C4-2B (cell line): ENCODE measurements around the gene PCDHGA1.

ENCODE experiments used
- H3K27ac ChIP-seq: fragments of 450-650 bp; 2 replicates; pipeline ENCODE4 v1.5.1; 2017
- ZFX ChIP-seq: fragments of 450-650 bp; IDR thresholded peaks from 2 replicates; pipeline ENCODE4 v1.6.1; 2017
- TF ChIP-seq, protein P1 (sequence below): fragments of 450-650 bp; conservative IDR thresholded peaks from 2 replicates; pipeline ENCODE4 v1.5.1; 2017; ENCODE audit warnings: mild to moderate bottlenecking

The PCDHGA1 gene

DNA sequence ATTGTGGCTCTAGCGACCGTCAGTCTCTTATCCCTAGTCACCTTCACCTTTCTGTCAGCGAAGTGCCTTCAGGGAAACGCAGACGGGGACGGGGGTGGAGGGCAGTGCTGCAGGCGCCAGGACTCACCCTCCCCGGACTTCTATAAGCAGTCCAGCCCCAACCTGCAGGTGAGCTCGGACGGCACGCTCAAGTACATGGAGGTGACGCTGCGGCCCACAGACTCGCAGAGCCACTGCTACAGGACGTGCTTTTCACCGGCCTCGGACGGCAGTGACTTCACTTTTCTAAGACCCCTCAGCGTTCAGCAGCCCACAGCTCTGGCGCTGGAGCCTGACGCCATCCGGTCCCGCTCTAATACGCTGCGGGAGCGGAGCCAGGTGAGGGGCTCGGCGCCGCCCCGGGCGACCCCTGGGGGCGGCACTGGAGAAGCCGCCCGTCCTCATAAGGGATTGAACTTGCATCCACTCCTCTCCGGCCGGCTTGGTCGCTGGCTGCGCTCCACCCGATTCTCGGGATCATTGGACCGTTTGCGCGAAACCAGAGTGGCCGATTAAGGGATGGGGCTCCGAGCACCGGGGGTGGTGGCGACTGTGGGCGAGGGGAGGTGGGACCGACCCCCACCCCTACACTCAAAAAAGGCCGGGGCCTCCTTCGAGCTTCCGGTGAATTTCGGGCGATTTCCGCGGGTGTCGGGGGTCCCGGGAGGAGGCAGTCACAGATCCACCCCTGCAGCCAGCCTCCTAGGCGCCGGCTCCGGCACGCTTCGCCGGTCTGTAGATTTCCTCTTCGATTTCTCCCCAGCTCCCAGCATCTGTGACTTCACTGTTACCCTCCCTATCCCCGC, 161.2 kb downstream of the PCDHGA1 start:
- TF ChIP-seq ZFX: no peak
- TF ChIP-seq, protein P1, sequence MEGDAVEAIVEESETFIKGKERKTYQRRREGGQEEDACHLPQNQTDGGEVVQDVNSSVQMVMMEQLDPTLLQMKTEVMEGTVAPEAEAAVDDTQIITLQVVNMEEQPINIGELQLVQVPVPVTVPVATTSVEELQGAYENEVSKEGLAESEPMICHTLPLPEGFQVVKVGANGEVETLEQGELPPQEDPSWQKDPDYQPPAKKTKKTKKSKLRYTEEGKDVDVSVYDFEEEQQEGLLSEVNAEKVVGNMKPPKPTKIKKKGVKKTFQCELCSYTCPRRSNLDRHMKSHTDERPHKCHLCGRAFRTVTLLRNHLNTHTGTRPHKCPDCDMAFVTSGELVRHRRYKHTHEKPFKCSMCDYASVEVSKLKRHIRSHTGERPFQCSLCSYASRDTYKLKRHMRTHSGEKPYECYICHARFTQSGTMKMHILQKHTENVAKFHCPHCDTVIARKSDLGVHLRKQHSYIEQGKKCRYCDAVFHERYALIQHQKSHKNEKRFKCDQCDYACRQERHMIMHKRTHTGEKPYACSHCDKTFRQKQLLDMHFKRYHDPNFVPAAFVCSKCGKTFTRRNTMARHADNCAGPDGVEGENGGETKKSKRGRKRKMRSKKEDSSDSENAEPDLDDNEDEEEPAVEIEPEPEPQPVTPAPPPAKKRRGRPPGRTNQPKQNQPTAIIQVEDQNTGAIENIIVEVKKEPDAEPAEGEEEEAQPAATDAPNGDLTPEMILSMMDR: no peak
- no peak overlapping the region for H3K27ac ChIP-seq

DNA sequence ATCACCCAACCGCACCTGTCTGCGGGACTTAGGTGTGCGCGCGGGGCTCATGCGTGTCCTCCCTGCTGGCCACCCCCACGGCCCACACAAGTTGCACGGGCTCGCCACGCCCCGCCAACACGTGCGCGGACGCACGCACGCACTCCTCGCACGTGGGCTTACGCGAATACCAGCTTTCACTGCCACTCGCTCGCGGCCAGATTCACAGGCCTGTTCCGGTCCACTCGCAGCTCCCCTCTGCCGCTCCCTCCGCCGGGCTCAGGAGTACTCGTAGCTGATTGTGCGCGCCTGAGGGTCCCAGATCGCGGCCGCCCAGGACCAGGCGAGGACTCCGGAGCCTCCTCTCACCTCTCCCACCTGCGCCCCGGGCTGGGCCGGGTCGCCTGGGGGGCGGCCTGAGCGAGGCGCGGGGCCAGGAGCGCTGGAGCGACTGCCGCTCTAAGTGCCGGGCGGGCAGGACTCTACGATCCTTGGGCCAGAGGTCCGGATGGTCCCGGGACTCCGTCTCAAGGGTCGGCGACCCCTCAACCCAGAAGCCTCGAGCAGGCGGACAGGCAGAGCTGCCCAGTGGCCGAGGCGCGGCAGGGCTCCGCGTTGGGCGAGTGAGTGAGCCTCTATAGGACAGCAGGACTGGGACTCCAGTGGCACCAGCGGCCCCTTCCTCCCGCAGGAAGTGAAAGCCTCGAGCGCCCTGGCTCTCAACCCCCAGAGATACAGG, 162.0 kb downstream of the PCDHGA1 start:
- H3K27ac ChIP-seq: no peak overlapping the region
- no peak for TF ChIP-seq ZFX
- TF ChIP-seq, protein P1: no peak

DNA sequence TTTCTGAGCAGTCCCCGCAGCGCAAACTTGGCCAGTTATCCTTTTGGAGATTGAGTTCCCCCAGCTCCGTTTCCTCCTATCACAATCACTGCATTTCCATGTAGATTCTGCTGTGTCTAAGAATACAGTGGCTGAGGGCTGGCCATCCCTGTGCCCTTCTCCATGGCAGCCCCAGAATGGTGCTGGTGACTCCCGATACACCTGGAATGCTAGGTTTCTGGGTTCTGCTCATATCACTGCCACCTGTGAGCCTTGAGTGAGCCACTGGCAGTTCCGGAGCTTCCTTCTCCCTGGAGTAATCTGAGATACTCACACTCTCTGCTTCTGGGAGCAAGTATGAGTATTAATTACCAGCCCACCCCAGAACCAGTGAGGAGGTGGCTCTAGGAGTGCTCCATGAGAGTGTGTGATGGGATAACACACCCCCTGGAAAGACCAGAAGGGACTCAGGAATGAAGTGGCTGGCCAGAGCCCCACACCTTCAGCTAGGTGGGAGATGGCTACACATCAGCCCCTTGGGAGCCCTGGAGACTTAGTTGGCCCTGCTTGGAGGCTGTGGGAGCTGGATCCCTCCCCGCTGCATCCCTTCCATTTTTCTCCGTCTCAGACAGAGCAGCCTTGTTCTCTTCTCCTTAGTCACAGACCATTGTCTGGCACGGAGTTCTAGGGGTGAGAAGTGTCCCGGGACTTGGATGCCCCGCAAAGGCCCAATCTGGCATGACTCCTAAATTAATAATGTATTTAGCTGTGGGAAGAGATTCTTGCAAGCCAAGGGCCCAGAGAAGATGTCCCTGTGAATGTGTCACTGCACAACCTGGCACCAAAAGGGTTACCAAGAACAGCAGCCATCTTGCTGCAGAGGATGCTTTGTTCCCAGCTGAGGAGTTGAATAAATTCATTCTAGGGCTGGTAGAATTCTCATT, 163.4 kb downstream of the PCDHGA1 start:
- TF ChIP-seq, protein P1: no peak
- TF ChIP-seq ZFX: no peak
- H3K27ac ChIP-seq: no peak overlapping the region

DNA sequence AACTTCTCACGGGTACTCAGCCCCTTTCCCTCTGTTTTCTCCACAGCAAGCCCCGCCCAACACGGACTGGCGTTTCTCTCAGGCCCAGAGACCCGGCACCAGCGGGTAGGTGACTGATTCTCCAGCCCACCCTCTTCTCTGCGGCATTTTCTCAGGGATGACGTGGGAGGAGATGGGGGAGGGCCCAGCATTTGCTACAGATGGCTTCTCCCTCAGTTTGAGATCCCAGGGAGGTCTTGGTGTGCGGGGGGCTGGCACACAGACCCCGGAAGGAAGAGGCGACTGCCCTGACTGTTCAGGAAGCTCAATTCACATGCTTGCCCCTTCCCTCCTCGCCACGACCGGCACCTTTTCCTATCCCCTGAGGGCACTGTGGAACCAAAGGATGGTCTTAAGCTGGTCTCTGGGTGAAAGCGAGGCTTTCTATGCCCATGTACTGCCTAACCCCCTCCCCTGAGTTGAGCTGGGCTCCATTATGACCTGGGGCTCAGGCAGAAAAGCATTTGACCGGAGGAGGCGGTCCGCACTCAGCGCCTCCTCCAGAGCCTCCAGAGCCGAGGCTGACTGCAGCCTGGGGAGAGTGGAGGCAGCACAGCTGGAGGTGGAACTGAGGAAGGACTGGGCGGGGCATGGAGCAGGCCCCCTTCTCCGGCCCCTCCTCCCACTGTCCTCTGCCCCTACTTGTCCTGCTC, 164.6 kb downstream of the PCDHGA1 start:
- no peak overlapping the region for H3K27ac ChIP-seq
- TF ChIP-seq, protein P1: no peak
- no peak for TF ChIP-seq ZFX

DNA sequence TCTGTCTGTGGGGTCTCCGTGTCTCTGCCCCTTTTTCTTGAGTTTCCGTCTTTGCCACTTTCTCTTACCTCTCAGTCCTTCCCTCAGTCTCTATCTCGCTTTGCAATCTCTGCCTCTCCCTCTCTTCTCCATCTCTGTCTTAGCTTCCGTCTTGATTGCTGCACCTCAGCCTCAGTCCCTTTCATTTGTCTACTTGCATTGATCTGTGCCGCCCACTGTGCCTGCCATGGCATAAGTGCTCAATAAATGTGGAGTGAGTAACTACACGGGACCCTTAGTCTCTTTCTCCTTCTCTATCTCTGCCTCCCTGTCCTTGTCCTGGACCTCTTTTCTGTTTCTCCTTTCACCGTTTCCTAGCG, 165.1 kb downstream of the PCDHGA1 start:
- no peak for TF ChIP-seq ZFX
- TF ChIP-seq, protein P1: no peak
- no peak overlapping the region for H3K27ac ChIP-seq

DNA sequence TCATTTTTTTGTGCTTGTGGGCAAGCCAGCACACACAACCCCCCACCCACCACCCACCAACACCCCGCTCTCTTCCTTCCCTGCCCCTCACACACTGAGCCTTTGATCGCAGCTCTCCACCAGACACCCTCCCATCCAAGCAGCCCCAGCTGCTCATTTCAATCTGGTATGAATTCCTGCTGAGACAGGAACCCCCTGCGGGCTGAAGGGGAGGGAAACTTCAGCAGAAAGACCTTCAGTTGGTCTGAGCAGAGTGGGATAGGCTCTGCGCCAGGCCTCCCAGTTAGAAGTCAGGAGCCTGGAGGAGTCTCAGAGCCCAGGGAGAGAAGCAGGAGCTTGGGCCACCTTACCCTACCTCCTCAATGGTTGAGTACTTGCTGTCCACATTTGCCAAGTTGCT, 165.7 kb downstream of the PCDHGA1 start:
- no peak overlapping the region for H3K27ac ChIP-seq

More for the DNA sequence above, 165.7 kb downstream of the PCDHGA1 start:
- no peak for TF ChIP-seq ZFX
- TF ChIP-seq, protein P1: no peak
